OCI-LY7 (cell line): ENCODE results near the gene GAS7. TPM values are rescaled to one million over a fixed set of nuclear protein-coding genes. Genes with fewer than 3 reads are reported as not detected.

Experiments
- BruUV-seq: library from RNA; stranded (reverse); fragments of 400-500 nt; replicated peaks from 2 replicates; lab custom pipeline; 2021; lab: Mats Ljungman, UMichigan
- CTCF ChIA-PET: fragments of 300-600 bp; sonication (Branson Sonifier 250); formaldehyde crosslinking; loops from one replicate; lab custom pipeline; 2022; ENCODE audit warnings: antibody characterized with exemption; ENCODE audit not compliant: unreplicated experiment; lab: Charles Lee
- POLR2A ChIA-PET: fragments of 300-600 bp; sonication (Branson Sonifier 250); formaldehyde crosslinking; loops from one replicate; lab custom pipeline; 2022; ENCODE audit warnings: antibody characterized with exemption; lab: Charles Lee
- DNase-seq: peaks from one replicate; pipeline ENCODE4 v3.0.0-alpha.2; 2015; ENCODE audit warnings: low spot score
- H2AFZ ChIP-seq: fragments of 200-600 bp; sonication (generic), shearing (Covaris generic); 2 replicates; pipeline ENCODE4 v1.6.1; 2014; ENCODE audit warnings: mild to moderate bottlenecking, antibody characterized with exemption, low read length, moderate library complexity
- H3K27ac ChIP-seq: fragments of 200-600 bp; sonication (generic); 2 replicates; pipeline ENCODE4 v1.5.1; 2014; ENCODE audit warnings: mixed run types, low read depth, mild to moderate bottlenecking, moderate library complexity, low read length, inconsistent platforms; ENCODE audit not compliant: poor library complexity, severe bottlenecking
- H3K36me3 ChIP-seq: fragments of 200-600 bp; sonication (generic); 2 replicates; pipeline ENCODE4 v1.6.1; 2014; ENCODE audit warnings: mild to moderate bottlenecking, antibody characterized with exemption, low read length, moderate library complexity, mixed read lengths; ENCODE audit not compliant: insufficient read depth
- H3K4me1 ChIP-seq: fragments of 200-600 bp; sonication (generic); 2 replicates; pipeline ENCODE4 v1.5.1; 2014; ENCODE audit warnings: mild to moderate bottlenecking, low read length; ENCODE audit not compliant: insufficient read depth, poor library complexity, severe bottlenecking
- H3K4me2 ChIP-seq: fragments of 200-600 bp; sonication (generic); 2 replicates; pipeline ENCODE4 v1.6.1; 2014; ENCODE audit warnings: mild to moderate bottlenecking, low read length
- H3K4me3 ChIP-seq: fragments of 200-600 bp; sonication (generic); 2 replicates; pipeline ENCODE4 v1.5.1; 2014; ENCODE audit warnings: mild to moderate bottlenecking, low read depth, low read length; ENCODE audit not compliant: poor library complexity, severe bottlenecking
- H3K79me2 ChIP-seq: fragments of 200-600 bp; sonication (generic); 2 replicates; pipeline ENCODE4 v1.6.1; 2016; ENCODE audit warnings: low read depth, mild to moderate bottlenecking, low read length, moderate library complexity, mixed read lengths; ENCODE audit not compliant: insufficient read depth
- H3K9me2 ChIP-seq: fragments of 200-600 bp; sonication (generic); 2 replicates; pipeline ENCODE4 v1.6.1; 2016; ENCODE audit warnings: mild to moderate bottlenecking, low read length, mixed read lengths; ENCODE audit not compliant: insufficient read depth
- H3K9me3 ChIP-seq: fragments of 200-600 bp; sonication (generic); 2 replicates; pipeline ENCODE4 v1.6.1; 2014; ENCODE audit warnings: mild to moderate bottlenecking, mixed run types, low read length, mixed read lengths
- H4K20me1 ChIP-seq: fragments of 200-600 bp; sonication (generic); 2 replicates; pipeline ENCODE4 v1.6.1; 2014; ENCODE audit warnings: mild to moderate bottlenecking, antibody characterized with exemption, low read length, moderate library complexity, mixed read lengths; ENCODE audit not compliant: insufficient read depth
- CTCF ChIP-seq: fragments of 200-600 bp; sonication (generic); conservative IDR thresholded peaks from 2 replicates; pipeline ENCODE4 v1.5.1; 2014; ENCODE audit warnings: mild to moderate bottlenecking, antibody characterized with exemption, low read length, moderate library complexity, mixed read lengths
- EZH2phosphoT487 ChIP-seq: fragments of 200-600 bp; sonication (generic); IDR thresholded peaks from 2 replicates; pipeline ENCODE4 v1.6.1; 2018; ENCODE audit warnings: low read depth, borderline replicate concordance, mild to moderate bottlenecking, mixed run types, antibody characterized with exemption, low read length, moderate library complexity, mixed read lengths
- intact Hi-C: fragments of 100-400 bp; cut with micrococcal nuclease; formaldehyde crosslinking; loops from one replicate; pipeline ENCODE4 v1.10.0; 2022; ENCODE audit not compliant: unreplicated experiment
- total RNA-seq, 2 experiments: library from RNA; depleted of rRNA in 1 of 2; stranded (reverse); fragments of >200 nt in 1 of 2; shearing (Covaris generic) in 1 of 2; gene quantifications; 2 replicates each; pipeline ENCODE4 v1.2.3, GENCODE V29; 2014 to 2022

GAS7 gene
- total RNA-seq, 2 experiments from 2014 or later, result 1.5 TPM; not detected in 1

DNA sequence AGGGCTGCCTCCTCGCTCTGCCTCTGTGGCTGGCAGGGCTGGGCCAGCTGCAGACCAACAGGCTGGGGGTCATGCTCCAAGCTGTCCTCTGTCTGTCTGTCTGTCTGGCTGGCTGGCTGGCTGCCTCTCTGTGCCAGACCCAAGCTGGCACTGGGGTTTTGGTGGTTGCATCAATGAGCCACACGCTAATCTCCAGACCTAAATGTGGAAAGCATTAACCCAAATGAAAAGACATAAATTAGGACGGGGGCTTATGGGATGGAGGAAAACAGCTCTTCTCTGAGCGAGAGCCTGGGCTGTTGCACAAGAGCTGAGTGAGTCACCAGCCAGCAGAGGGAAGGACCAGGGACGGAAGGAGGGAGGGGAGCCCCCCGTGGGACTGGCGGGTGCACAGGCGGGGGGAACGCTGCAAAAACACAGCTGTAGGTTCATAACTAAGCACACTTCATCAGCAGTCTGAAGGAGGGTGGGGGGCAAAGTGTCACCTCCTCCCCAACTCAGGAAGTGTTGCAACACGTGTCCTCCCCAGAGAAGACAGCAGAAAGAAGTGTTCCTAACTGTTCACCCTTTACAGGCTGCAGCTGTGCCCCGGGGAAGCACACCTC, 83.4 kb downstream of the GAS7 start:
- no peak overlapping the region for H3K4me2 ChIP-seq
- POLR2A ChIA-PET, result no interaction called here

DNA sequence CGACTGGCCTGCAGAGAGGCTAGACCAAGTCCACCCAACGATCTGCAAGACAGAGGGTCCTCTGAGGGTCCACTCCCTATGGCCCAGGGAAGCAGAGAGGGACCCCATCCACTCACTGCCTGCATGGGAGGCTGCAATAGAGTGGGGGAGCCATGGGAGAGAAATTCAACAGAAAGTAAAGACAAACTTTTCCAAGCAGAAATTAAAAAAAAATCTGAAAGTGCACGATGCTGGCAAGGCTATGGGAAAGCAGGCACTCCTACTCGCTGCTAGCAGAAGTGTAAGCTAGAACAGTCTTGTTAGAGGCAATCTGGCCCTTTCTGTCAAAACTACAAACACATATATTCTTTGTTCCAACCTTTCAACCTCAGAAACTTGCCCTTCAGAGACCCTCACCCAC, 85.4 kb downstream of the GAS7 start:
- no peaks in the 10 kb centered on the region for H3K36me3 ChIP-seq
- TF ChIP-seq EZH2phosphoT487 (no peak), CTCF (no peak)
- H3K4me3 ChIP-seq, result no peak overlapping the region
- H2AFZ ChIP-seq, result no peak overlapping the region
- H4K20me1 ChIP-seq, result no peaks in the 10 kb centered on the region
- H3K9me3 ChIP-seq, result no peaks in the 10 kb centered on the region
- BruUV-seq, result no TSS peak
- no peaks in the 10 kb centered on the region for H3K4me1 ChIP-seq
- H3K4me2 ChIP-seq, result no peak overlapping the region
- H3K9me2 ChIP-seq, result no peaks in the 10 kb centered on the region
- intact Hi-C loops, result no loop called here
- ChIA-PET CTCF (no interaction called here), POLR2A (no interaction called here)
- DNase-seq, result no peak
- no peak overlapping the region for H3K27ac ChIP-seq
- H3K79me2 ChIP-seq, result no peaks in the 10 kb centered on the region

More for the DNA sequence above, 83.4 kb downstream of the GAS7 start:
- CTCF ChIA-PET, result no interaction called here
- intact Hi-C loops, result no loop called here
- H3K9me3 ChIP-seq, result no peaks in the 10 kb centered on the region
- peak; percentile 4 for DNase-seq
- no peak overlapping the region for H3K27ac ChIP-seq
- no peaks in the 10 kb centered on the region for H3K79me2 ChIP-seq
- H3K36me3 ChIP-seq, result no peaks in the 10 kb centered on the region
- H4K20me1 ChIP-seq, result no peaks in the 10 kb centered on the region
- H3K9me2 ChIP-seq, result no peaks in the 10 kb centered on the region
- BruUV-seq, result no TSS peak
- no peak for TF ChIP-seq CTCF
- no peak for TF ChIP-seq EZH2phosphoT487
- H2AFZ ChIP-seq, result no peak overlapping the region
- no peak overlapping the region for H3K4me3 ChIP-seq
- H3K4me1 ChIP-seq, result no peaks in the 10 kb centered on the region

- ChIA-PET POLR2A (interaction anchor here (0.7 kb wide), 1 partner anchor 43 kb away, joined by 4 read pairs; no protein-coding TSS in a partner anchor), CTCF (no interaction called here)
- Histone ChIP-seq H3K27ac (no peak overlapping the region), H3K36me3 (no peaks in the 10 kb centered on the region), H3K4me2 (no peak overlapping the region), H3K4me1 (no peaks in the 10 kb centered on the region), H3K79me2 (no peaks in the 10 kb centered on the region), H3K4me3 (no peak overlapping the region), H3K9me2 (no peaks in the 10 kb centered on the region), H3K9me3 (no peaks in the 10 kb centered on the region), H2AFZ (no peak overlapping the region), H4K20me1 (no peaks in the 10 kb centered on the region)
- BruUV-seq, result no TSS peak
- intact Hi-C loops, result no loop called here
- TF ChIP-seq CTCF (no peak), EZH2phosphoT487 (no peak)
- no peak for DNase-seq
Measured at GRCh38 chr17:10111907-10112452, 86.4 kb downstream of the GAS7 start.
